ENCODE measurements around the gene PEPD.

PEPD gene

DNA sequence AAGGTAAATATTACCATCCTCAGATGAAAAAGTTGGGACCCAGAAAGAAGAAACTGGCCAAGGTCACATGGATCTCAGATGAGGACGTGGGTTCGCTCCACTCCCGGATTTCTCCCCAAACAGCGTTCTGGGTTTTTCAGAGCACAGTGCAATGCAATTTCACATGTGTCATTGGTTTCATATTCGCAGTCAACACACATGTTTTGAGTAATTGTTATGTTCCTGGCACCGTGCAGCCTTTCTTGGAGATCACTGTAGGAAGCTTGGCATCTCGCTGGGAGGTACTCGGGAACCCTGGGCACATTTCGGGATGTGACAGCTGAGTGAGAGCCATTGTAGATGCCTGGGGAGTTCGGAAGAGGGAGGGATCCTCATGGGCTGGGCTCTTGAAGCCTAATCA lies 174.3 kb downstream of the PEPD start:
- WGBS, 2 donors (ENCODE audit: extremely low coverage in 2 of 2, insufficient read length in 2 of 2, insufficient replicate concordance in 1 of 2) = no CpG with 5 or more reads among the region's 10 CpGs
- Histone ChIP-seq H2AK5ac (ENCODE audit: low read depth, low read length) (peak overlapping the region; percentile 33), H3K9ac (ENCODE audit: low read depth, low read length, poor library complexity) (no peak overlapping the region)

DNA sequence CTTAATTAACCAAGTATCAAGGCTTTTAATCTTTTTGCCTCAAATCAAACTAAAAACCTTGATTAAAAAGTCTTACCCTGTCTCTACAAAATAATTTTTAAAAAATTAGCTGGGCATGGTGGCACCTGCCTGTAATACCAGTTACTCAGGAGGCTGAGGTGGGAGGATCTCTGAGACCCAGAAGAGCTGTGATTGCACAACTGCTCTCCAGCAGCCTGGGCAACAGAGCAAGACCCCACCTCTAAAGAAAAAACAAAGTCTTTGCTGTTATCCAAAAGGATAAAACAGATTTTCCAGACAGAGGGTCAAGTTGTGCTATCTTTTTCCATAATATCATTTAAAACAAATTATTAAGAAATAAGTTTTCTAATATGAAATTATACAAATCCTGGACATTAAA lies 174.9 kb downstream of the PEPD start:
- Histone ChIP-seq H3K79me1 (ENCODE audit: low read depth, low read length) (no peaks in the 10 kb centered on the region), H2AFZ (ENCODE audit: low read length) (no peak overlapping the region), H3K9me3 (replicated peaks in 1 of 2; ENCODE audit: control insufficient read depth in 2 of 2, insufficient read depth in 1 of 2, low read depth in 1 of 2, low read length in 2 of 2) (no peaks in the 10 kb centered on the region), H3K27ac (replicated peaks; ENCODE audit: low read length) (no peak overlapping the region), H2AK5ac (ENCODE audit: low read depth, low read length) (no peak overlapping the region), H3K23ac (ENCODE audit: low read depth, low read length, poor library complexity) (no peak overlapping the region), H2BK12ac (ENCODE audit: low read length) (no peak overlapping the region), H3K18ac (ENCODE audit: low read length) (no peak overlapping the region), H3K9ac (ENCODE audit: low read depth, low read length, poor library complexity) (no peak overlapping the region), H3K4me3 (ENCODE audit: low read length in 2 of 2) (no peak overlapping the region), H2BK5ac (ENCODE audit: low read length) (no peak overlapping the region), H4K8ac (ENCODE audit: low read depth, low read length) (no peak overlapping the region), H3K4me1 (ENCODE audit: control insufficient read depth in 2 of 2, insufficient read depth in 1 of 2, low read depth in 1 of 2, low read length in 2 of 2) (peaks cover 1 to 7% of the 10 kb centered on the region in 2 donors), H3K27me3 (ENCODE audit: control insufficient read depth in 3 of 3, insufficient read depth in 3 of 3, low read depth in 1 of 3, low read length in 3 of 3) (peaks cover 0 to 26% (median 0%) of the 10 kb centered on the region in 3 experiments), H3K36me3 (replicated peaks in 1 of 2; ENCODE audit: control insufficient read depth in 2 of 2, insufficient read depth in 2 of 2, low read length in 2 of 2) (no peaks in the 10 kb centered on the region), H3K4me2 (ENCODE audit: insufficient read depth, low read length, poor library complexity, severe bottlenecking) (no peak overlapping the region), H3K4ac (ENCODE audit: low read length) (no peak overlapping the region), H2BK15ac (ENCODE audit: low read length) (no peak overlapping the region), H3K14ac (ENCODE audit: low read length) (no peak overlapping the region), H4K91ac (ENCODE audit: low read depth, low read length, poor library complexity) (no peak overlapping the region), H2BK120ac (ENCODE audit: low read depth, low read length) (no peak overlapping the region)
- no peak for DNase-seq (ENCODE audit: low spot score)

More for the DNA sequence above, 174.3 kb downstream of the PEPD start:
- DNase-seq (ENCODE audit: low spot score) = no peak
- H4K91ac ChIP-seq (ENCODE audit: low read depth, low read length, poor library complexity) = no peak overlapping the region
- H3K18ac ChIP-seq (ENCODE audit: low read length) = no peak overlapping the region
- H2BK5ac ChIP-seq (ENCODE audit: low read length) = no peak overlapping the region
- no peak overlapping the region for H3K4me3 ChIP-seq (ENCODE audit: low read length in 2 of 2)
- H2BK15ac ChIP-seq (ENCODE audit: low read length) = no peak overlapping the region
- H3K4me2 ChIP-seq (ENCODE audit: insufficient read depth, low read length, poor library complexity, severe bottlenecking) = no peak overlapping the region
- H2AFZ ChIP-seq (ENCODE audit: low read length) = no peak overlapping the region
- H3K14ac ChIP-seq (ENCODE audit: low read length) = no peak overlapping the region
- no peaks in the 10 kb centered on the region for H3K9me3 ChIP-seq (replicated peaks in 1 of 2; ENCODE audit: control insufficient read depth in 2 of 2, insufficient read depth in 1 of 2, low read depth in 1 of 2, low read length in 2 of 2)
- no peak overlapping the region for H2BK120ac ChIP-seq (ENCODE audit: low read depth, low read length)
- no peak overlapping the region for H4K8ac ChIP-seq (ENCODE audit: low read depth, low read length)
- H3K27ac ChIP-seq (replicated peaks; ENCODE audit: low read length) = no peak overlapping the region
- peak overlapping the region; percentile 35 for H3K23ac ChIP-seq (ENCODE audit: low read depth, low read length, poor library complexity)
- H2BK12ac ChIP-seq (ENCODE audit: low read length) = no peak overlapping the region
- H3K27me3 ChIP-seq (ENCODE audit: control insufficient read depth in 3 of 3, insufficient read depth in 3 of 3, low read depth in 1 of 3, low read length in 3 of 3) = peaks cover 0 to 26% (median 0%) of the 10 kb centered on the region in 3 experiments
- no peaks in the 10 kb centered on the region for H3K36me3 ChIP-seq (replicated peaks in 1 of 2; ENCODE audit: control insufficient read depth in 2 of 2, insufficient read depth in 2 of 2, low read length in 2 of 2)
- no peaks in the 10 kb centered on the region for H3K79me1 ChIP-seq (ENCODE audit: low read depth, low read length)
- H3K4ac ChIP-seq (ENCODE audit: low read length) = no peak overlapping the region
- peaks cover 1 to 7% of the 10 kb centered on the region in 2 donors for H3K4me1 ChIP-seq (ENCODE audit: control insufficient read depth in 2 of 2, insufficient read depth in 1 of 2, low read depth in 1 of 2, low read length in 2 of 2)

DNA sequence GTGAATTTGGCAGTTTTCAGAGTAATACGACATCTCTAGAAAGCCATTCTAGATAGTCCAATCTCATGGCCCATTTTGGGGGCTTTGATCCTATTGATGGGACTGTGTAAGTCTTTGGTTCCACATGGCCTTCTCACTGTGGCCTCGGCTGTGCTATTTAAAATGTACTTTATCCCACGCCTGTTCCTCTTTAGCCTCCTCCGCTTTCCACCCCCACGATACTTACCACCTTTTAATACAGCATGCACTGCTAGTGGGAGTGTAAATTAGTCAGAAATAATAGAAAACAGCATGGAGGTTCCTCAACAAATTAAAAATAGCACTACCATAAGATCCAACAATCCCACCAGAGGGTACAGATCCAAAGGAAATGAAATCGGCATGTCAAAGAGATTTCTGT lies 176.4 kb downstream of the PEPD start:
- Histone ChIP-seq H2BK120ac (ENCODE audit: low read depth, low read length) (no peak overlapping the region), H2BK12ac (ENCODE audit: low read length) (no peak overlapping the region), H3K4ac (ENCODE audit: low read length) (no peak overlapping the region), H3K4me1 (ENCODE audit: control insufficient read depth in 2 of 2, insufficient read depth in 1 of 2, low read depth in 1 of 2, low read length in 2 of 2) (peaks cover 1 to 7% of the 10 kb centered on the region in 2 donors), H3K27me3 (ENCODE audit: control insufficient read depth in 3 of 3, insufficient read depth in 3 of 3, low read depth in 1 of 3, low read length in 3 of 3) (peaks cover 0 to 35% (median 0%) of the 10 kb centered on the region in 3 experiments), H2AFZ (ENCODE audit: low read length) (no peak overlapping the region), H3K36me3 (replicated peaks in 1 of 2; ENCODE audit: control insufficient read depth in 2 of 2, insufficient read depth in 2 of 2, low read length in 2 of 2) (no peaks in the 10 kb centered on the region), H3K18ac (ENCODE audit: low read length) (no peak overlapping the region), H3K9ac (ENCODE audit: low read depth, low read length, poor library complexity) (no peak overlapping the region), H2BK5ac (ENCODE audit: low read length) (no peak overlapping the region), H3K23ac (ENCODE audit: low read depth, low read length, poor library complexity) (no peak overlapping the region), H3K4me3 (ENCODE audit: low read length in 2 of 2) (no peak overlapping the region), H3K14ac (ENCODE audit: low read length) (no peak overlapping the region), H3K27ac (replicated peaks; ENCODE audit: low read length) (no peak overlapping the region), H2BK15ac (ENCODE audit: low read length) (no peak overlapping the region), H4K91ac (ENCODE audit: low read depth, low read length, poor library complexity) (no peak overlapping the region), H4K8ac (ENCODE audit: low read depth, low read length) (no peak overlapping the region), H3K79me1 (ENCODE audit: low read depth, low read length) (no peaks in the 10 kb centered on the region), H2AK5ac (ENCODE audit: low read depth, low read length) (no peak overlapping the region), H3K9me3 (replicated peaks in 1 of 2; ENCODE audit: control insufficient read depth in 2 of 2, insufficient read depth in 1 of 2, low read depth in 1 of 2, low read length in 2 of 2) (no peaks in the 10 kb centered on the region), H3K4me2 (ENCODE audit: insufficient read depth, low read length, poor library complexity, severe bottlenecking) (no peak overlapping the region)
- DNase-seq (ENCODE audit: low spot score) = no peak
- WGBS, 2 donors (ENCODE audit: extremely low coverage in 2 of 2, insufficient read length in 2 of 2, insufficient replicate concordance in 1 of 2) = 100% methylated on average over 3 of the region's 6 CpGs; no CpG with 5 or more reads in 1 of the 2 donors

DNA sequence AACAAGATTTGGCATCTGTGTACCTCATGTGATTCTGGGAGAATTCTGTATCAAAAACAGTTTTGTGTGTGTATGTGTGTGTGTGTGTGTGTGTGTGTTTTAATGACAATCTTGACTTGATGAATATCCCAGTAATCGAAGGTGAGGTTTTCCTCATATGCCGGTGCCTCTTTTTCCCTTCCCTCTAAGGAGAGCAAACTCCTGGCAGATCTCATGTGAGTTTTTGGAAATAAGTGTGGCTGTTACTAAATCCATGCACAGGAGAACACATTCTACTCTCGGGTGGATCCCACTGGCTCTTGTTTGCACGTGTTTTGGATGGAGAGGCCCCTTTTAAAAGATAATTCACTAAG lies 177.0 kb downstream of the PEPD start:
- Histone ChIP-seq H2AK5ac (ENCODE audit: low read depth, low read length) (no peak overlapping the region), H4K91ac (ENCODE audit: low read depth, low read length, poor library complexity) (no peak overlapping the region), H2AFZ (ENCODE audit: low read length) (no peak overlapping the region), H3K14ac (ENCODE audit: low read length) (no peak overlapping the region), H3K79me1 (ENCODE audit: low read depth, low read length) (no peaks in the 10 kb centered on the region), H3K9ac (ENCODE audit: low read depth, low read length, poor library complexity) (no peak overlapping the region), H3K9me3 (replicated peaks in 1 of 2; ENCODE audit: control insufficient read depth in 2 of 2, insufficient read depth in 1 of 2, low read depth in 1 of 2, low read length in 2 of 2) (no peaks in the 10 kb centered on the region), H3K4ac (ENCODE audit: low read length) (no peak overlapping the region), H3K27ac (replicated peaks; ENCODE audit: low read length) (no peak overlapping the region), H2BK15ac (ENCODE audit: low read length) (no peak overlapping the region), H3K4me1 (ENCODE audit: control insufficient read depth in 2 of 2, insufficient read depth in 1 of 2, low read depth in 1 of 2, low read length in 2 of 2) (peaks cover 1 to 7% of the 10 kb centered on the region in 2 donors), H3K36me3 (replicated peaks in 1 of 2; ENCODE audit: control insufficient read depth in 2 of 2, insufficient read depth in 2 of 2, low read length in 2 of 2) (no peaks in the 10 kb centered on the region), H3K27me3 (ENCODE audit: control insufficient read depth in 3 of 3, insufficient read depth in 3 of 3, low read depth in 1 of 3, low read length in 3 of 3) (peaks cover 0 to 35% (median 0%) of the 10 kb centered on the region in 3 experiments), H3K4me3 (ENCODE audit: low read length in 2 of 2) (no peak overlapping the region), H3K4me2 (ENCODE audit: insufficient read depth, low read length, poor library complexity, severe bottlenecking) (no peak overlapping the region), H2BK12ac (ENCODE audit: low read length) (no peak overlapping the region), H3K18ac (ENCODE audit: low read length) (no peak overlapping the region), H2BK5ac (ENCODE audit: low read length) (no peak overlapping the region), H4K8ac (ENCODE audit: low read depth, low read length) (no peak overlapping the region), H2BK120ac (ENCODE audit: low read depth, low read length) (no peak overlapping the region), H3K23ac (ENCODE audit: low read depth, low read length, poor library complexity) (no peak overlapping the region)
- no peak for DNase-seq (ENCODE audit: low spot score)
- WGBS, 2 donors (ENCODE audit: extremely low coverage in 2 of 2, insufficient read length in 2 of 2, insufficient replicate concordance in 1 of 2) = no CpG with 5 or more reads among the region's 4 CpGs

Measured in neuronal stem cell (in vitro differentiated cells).